Right renal pelvis (tissue), 4 donors: Measurements from ENCODE around the gene STIM2. TPM values are rescaled to one million over a fixed set of nuclear protein-coding genes. Genes with fewer than 3 reads are reported as not detected.
"Not testable (repeated sequence)": the region's sequence is repeated elsewhere in the genome, so short reads cannot be mapped to it uniquely, and the experiment has no call there.

ENCODE experiments used
- DNase-seq, 4 donors: peaks; one replicate each; pipeline ENCODE4 v3.0.0-alpha.2; 2013; ENCODE audit warnings: low read depth in 4 of 4, low spot score in 3 of 4, missing footprints in 1 of 4
- polyA plus RNA-seq, 4 donors: library from polyadenylated mRNA; unstranded; fragments of 120-200 nt; gene quantifications; one replicate each; pipeline ENCODE4 v1.2.1, GENCODE V29; 2013; ENCODE audit not compliant: insufficient read length in 4 of 4

The STIM2 gene
- polyA plus RNA-seq, 4 donors = 36.4 to 41.2 (median 39.0) TPM

GRCh38 chr4:26947318-26947717 lies 86.7 kb downstream of the STIM2 start:
- no peak for DNase-seq

GRCh38 chr4:26950446-26950845 lies 89.8 kb downstream of the STIM2 start:
- no peak for DNase-seq

- no peak for DNase-seq
These were observed 92.2 kb downstream of the STIM2 start for GRCh38 chr4:26952891-26953290.

GRCh38 chr4:26953366-26953765 lies 92.7 kb downstream of the STIM2 start:
- DNase-seq = no peak

- DNase-seq = no peak
These were observed 93.3 kb downstream of the STIM2 start for GRCh38 chr4:26953770-26954423.

GRCh38 chr4:26955241-26955640 lies 94.6 kb downstream of the STIM2 start:
- DNase-seq = no peak

- no peak for DNase-seq
These were observed 98.4 kb downstream of the STIM2 start for GRCh38 chr4:26958925-26959653.

- no peak for DNase-seq
These were observed 99.0 kb downstream of the STIM2 start for GRCh38 chr4:26959654-26960047.

GRCh38 chr4:26962720-26963119 lies 102.1 kb downstream of the STIM2 start:
- no peak for DNase-seq

- no peak for DNase-seq
These were observed 103.9 kb downstream of the STIM2 start for GRCh38 chr4:26964512-26964911.

GRCh38 chr4:26964994-26965393 lies 104.4 kb downstream of the STIM2 start:
- DNase-seq = no peak

GRCh38 chr4:26975464-26976181 lies 115.0 kb downstream of the STIM2 start:
- DNase-seq = not testable (repeated sequence)

- DNase-seq = no peak
These were observed 117.9 kb downstream of the STIM2 start for GRCh38 chr4:26978387-26979053.

- no peak for DNase-seq
These were observed 124.3 kb downstream of the STIM2 start for GRCh38 chr4:26984896-26985295.

GRCh38 chr4:26985873-26986272 lies 125.2 kb downstream of the STIM2 start:
- DNase-seq = no peak

GRCh38 chr4:26987191-26987590 lies 126.5 kb downstream of the STIM2 start:
- DNase-seq = no peak

GRCh38 chr4:26991057-26991456 lies 130.4 kb downstream of the STIM2 start:
- no peak for DNase-seq

- no peak for DNase-seq
These were observed 132.2 kb downstream of the STIM2 start for GRCh38 chr4:26992657-26993361.

- DNase-seq = no peak
These were observed 132.9 kb downstream of the STIM2 start for GRCh38 chr4:26993539-26993938.

GRCh38 chr4:26993967-26994366 lies 133.3 kb downstream of the STIM2 start:
- no peak for DNase-seq

- DNase-seq = no peak
These were observed 134.7 kb downstream of the STIM2 start for GRCh38 chr4:26995316-26995715.
